GM12801 (cell line): Measurements from ENCODE around the gene SPAG9.

Experiments used
- TF ChIP-seq, protein P1 (sequence below): IDR thresholded peaks from one replicate; pipeline ENCODE4 v1.5.1; 2011; ENCODE audit warnings: control low read depth; ENCODE audit not compliant: insufficient read length; ENCODE audit errors: extremely low read depth

The SPAG9 gene

DNA sequence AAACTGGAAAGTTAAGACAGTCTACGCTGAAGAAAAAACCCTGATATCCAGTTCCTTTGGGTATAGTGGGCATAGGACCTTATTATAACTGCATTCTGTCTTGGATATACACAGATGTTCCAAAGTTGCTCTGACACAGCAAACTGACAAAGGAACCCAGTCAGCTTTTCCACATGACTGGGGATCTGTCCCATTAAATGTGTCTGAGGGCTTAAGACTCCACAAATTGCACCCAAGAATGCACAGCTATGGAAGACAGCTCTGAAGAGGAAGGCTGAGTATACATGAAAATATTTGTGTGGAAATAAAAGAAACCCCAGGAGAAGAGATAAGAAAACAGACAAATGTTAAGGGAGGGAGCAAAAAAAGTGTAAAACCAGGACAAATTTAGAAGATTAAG is 114.1 kb downstream of the SPAG9 start:
- TF ChIP-seq, protein P1, sequence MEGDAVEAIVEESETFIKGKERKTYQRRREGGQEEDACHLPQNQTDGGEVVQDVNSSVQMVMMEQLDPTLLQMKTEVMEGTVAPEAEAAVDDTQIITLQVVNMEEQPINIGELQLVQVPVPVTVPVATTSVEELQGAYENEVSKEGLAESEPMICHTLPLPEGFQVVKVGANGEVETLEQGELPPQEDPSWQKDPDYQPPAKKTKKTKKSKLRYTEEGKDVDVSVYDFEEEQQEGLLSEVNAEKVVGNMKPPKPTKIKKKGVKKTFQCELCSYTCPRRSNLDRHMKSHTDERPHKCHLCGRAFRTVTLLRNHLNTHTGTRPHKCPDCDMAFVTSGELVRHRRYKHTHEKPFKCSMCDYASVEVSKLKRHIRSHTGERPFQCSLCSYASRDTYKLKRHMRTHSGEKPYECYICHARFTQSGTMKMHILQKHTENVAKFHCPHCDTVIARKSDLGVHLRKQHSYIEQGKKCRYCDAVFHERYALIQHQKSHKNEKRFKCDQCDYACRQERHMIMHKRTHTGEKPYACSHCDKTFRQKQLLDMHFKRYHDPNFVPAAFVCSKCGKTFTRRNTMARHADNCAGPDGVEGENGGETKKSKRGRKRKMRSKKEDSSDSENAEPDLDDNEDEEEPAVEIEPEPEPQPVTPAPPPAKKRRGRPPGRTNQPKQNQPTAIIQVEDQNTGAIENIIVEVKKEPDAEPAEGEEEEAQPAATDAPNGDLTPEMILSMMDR, result no peak

DNA sequence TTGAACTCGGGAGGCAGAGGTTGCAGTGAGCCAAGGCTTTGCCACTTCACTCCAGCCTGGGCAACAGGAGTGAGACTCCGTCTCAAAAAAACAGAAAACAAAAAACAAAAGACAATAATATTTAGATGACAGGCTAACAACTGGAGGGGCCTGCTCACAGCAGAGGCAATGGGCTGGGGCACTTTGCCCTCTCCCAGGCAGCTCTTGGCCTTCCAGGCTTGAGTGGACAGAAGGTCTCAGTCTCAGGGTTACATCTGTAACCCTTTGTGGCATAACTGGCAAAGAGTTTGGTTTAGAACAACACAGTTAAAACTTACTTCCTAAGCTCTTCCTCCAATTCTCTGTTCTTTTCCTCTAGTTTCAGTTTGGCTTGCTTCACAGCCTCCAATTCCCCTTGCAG is 114.9 kb downstream of the SPAG9 start:
- TF ChIP-seq, protein P1, result no peak

DNA sequence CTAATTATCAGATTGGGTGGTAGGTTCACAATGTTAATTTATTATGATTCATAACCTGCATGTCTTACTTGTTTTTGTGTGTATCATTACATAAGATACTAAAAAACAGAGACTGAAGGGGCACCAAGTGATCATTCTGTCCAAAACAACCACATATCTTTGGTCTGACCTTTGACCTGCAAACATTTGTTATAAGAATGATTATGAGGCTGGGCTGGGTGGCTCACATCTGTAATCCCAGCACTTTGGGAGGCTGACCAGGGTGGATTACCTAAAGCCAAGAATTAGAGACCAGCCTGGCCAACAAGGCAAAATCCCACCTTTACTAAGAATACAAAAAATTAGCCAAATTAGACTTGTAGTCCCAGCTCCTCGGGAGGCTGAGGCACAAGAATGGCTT is 116.4 kb downstream of the SPAG9 start:
- TF ChIP-seq, protein P1, result no peak

DNA sequence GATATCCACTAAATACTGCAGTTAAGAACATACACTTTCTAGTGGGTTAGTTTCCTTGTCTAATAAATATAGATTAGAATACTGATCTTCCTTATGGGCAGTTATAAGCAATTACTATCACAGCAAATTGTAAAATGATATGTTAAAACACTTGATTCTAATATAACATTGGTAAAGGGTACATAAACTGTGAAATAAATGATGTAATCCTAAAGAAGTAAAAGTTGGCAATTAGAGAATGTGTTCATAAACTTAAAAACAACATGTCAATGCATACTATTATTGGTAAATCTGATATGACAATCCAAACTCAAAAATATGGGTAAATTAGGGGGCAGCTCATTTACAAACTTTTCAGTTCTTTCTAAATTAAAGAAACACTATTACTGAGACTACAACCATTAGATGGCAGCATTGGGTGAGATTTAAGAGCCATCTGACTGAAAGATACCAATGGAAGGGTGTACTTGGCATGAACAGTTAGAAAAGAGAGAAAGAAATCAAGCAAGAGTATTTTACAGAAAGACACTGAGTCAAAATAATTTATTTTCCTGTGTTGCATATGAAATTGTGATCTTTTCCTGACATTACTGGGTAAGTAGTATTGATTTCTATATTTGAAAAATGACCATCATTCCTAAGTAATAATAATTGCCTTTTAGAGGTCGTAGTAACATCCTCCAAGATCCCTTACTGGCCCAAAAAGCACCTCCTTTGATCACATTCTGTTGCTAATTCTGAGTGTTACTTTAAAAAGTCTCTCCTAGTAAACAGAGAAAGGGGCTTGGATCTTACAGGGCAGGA is 119.6 kb downstream of the SPAG9 start:
- TF ChIP-seq, protein P1, result no peak

DNA sequence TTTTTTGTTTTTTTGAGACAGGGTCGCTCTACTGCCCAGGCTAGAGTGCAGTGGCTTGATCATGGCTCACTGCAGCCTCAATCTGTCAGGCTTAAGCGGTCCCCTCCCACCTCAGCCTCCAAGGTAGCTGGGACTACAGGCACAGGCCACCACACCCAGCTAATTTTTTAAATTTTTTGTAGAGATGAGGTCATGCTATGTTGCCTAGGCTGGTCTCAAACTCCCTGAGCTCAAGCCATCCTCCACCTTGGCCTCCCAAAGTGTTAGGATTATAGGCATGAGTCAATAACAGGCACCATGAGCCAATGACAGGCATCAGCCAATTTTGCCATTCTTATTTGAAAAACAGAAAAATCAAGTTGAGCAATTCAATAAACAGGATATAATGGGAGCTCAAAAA is 125.0 kb downstream of the SPAG9 start:
- TF ChIP-seq, protein P1, result no peak

DNA sequence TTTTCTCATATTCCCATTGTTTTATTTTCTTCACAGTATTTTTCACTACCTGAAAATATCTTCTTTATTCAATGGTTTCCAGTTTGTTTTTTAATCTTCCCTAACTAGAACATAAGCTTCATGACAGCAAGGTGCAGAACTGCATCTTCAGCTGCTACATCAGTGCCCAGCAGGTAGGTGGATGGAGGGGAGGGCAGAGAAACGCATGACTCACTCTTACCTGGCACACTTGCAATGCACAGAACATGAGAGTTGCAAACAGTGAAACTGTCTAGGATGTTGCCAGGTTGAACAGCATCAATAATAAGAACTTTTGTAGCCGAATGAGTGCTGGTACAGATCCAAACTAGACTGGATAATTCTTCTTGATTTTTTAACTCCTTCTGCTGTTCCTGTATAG is 127.1 kb downstream of the SPAG9 start:
- TF ChIP-seq, protein P1, result no peak

DNA sequence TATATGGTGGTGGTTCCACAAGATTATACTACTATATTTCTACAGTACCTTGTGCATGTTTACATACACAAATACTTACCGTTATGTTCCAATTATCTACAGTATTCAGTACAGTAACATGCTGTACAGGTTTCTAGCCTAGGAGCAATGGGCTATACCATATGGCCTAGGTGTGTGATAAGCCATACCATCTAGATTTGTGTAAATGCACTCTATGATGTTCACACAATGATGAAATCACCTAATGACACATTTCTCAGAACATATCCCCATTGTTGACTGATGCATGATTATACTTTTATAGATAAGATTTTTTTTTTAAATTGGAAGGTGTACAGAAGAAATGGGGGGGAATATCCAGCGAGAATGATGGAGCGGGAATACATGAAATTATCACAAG is 131.5 kb downstream of the SPAG9 start:
- TF ChIP-seq, protein P1, result no peak
